ENCODE measurements around the gene POLDIP3.

Gene POLDIP3

DNA sequence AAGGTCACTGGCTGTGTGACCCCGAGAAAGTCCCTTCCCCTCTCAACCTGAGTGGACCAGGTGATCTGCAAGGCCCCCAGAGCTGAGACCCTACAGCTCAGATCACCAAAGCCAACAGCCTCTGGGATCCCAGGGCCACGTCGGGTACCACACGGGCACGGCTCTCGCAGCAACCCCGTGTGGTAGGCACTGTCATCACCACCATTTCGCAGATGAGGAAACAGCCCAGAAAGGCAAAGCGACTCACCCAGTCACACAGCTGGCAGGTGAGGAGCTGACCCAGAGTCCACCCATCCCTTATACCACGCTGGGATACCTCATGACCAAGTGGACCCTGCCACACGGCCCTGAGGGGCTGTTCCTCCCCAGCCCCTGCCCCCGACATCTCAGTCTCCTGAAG is 22.9 kb upstream of the POLDIP3 start:
- H3K9me2 ChIP-seq (replicated peaks; ENCODE audit: low read depth, low read length) = no peaks in the 10 kb centered on the region
- peaks cover 2% of the 10 kb centered on the region for H4K20me1 ChIP-seq (ENCODE audit: insufficient read depth, low read length, poor library complexity, severe bottlenecking)
- H3K27me3 ChIP-seq (ENCODE audit: insufficient read depth, low read length, poor library complexity, severe bottlenecking) = no peaks in the 10 kb centered on the region
- no peaks in the 10 kb centered on the region for H3K9me3 ChIP-seq (ENCODE audit: insufficient read depth, low read depth, low read length)
- TF ChIP-seq, protein P1, sequence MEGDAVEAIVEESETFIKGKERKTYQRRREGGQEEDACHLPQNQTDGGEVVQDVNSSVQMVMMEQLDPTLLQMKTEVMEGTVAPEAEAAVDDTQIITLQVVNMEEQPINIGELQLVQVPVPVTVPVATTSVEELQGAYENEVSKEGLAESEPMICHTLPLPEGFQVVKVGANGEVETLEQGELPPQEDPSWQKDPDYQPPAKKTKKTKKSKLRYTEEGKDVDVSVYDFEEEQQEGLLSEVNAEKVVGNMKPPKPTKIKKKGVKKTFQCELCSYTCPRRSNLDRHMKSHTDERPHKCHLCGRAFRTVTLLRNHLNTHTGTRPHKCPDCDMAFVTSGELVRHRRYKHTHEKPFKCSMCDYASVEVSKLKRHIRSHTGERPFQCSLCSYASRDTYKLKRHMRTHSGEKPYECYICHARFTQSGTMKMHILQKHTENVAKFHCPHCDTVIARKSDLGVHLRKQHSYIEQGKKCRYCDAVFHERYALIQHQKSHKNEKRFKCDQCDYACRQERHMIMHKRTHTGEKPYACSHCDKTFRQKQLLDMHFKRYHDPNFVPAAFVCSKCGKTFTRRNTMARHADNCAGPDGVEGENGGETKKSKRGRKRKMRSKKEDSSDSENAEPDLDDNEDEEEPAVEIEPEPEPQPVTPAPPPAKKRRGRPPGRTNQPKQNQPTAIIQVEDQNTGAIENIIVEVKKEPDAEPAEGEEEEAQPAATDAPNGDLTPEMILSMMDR (conservative IDR thresholded peaks at IDR 0.05; ENCODE audit: low read length) = no peak
- TF ChIP-seq EZH2phosphoT487 (IDR thresholded peaks at IDR 0.05; ENCODE audit: borderline replicate concordance) = no peak
- H3K9ac ChIP-seq (ENCODE audit: low read depth, low read length, poor library complexity, severe bottlenecking) = no peak overlapping the region
- H2AFZ ChIP-seq (ENCODE audit: low read length) = no peak overlapping the region
- no peaks in the 10 kb centered on the region for H3F3A ChIP-seq (ENCODE audit: low read depth)
- peaks cover 4% of the 10 kb centered on the region; the same call in 1 of the 2 replicates for H3K79me2 ChIP-seq (ENCODE audit: insufficient read depth, low read length)
- no peak overlapping the region for H3K4me2 ChIP-seq (ENCODE audit: low read depth, low read length, poor library complexity, severe bottlenecking)
- H3K4me1 ChIP-seq (ENCODE audit: insufficient read depth, low read length, poor library complexity, severe bottlenecking) = peaks cover 4% of the 10 kb centered on the region
- H3K4me3 ChIP-seq (ENCODE audit: low read length, poor library complexity, severe bottlenecking) = no peak overlapping the region
- H3K36me3 ChIP-seq (ENCODE audit: insufficient read depth, low read length) = peaks cover 25% of the 10 kb centered on the region; the same call in 1 of the 2 replicates

DNA sequence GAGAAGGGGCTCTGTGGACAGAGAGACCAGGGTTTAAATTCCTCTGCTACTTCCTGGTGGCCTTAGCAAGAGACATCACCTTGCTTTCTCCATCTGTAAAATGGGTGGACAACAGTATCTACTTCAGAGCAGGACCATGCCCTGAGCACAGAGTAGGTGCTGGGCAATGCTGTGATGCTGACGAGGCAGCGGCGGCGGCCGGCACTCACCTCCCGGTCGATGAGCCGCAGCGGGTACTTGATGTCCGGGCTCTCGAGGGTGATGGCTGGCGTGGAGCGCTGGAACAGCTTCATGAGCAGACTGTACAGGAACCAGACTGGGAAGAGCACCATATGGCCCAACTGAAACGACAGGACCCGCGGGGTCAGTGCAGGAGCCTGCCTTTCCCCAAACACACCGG is 21.8 kb upstream of the POLDIP3 start:
- Histone ChIP-seq H3K9me3 (ENCODE audit: insufficient read depth, low read depth, low read length) (no peaks in the 10 kb centered on the region), H3K79me2 (ENCODE audit: insufficient read depth, low read length) (no peaks in the 10 kb centered on the region; the same call in 1 of the 2 replicates)
- no peak for TF ChIP-seq EZH2phosphoT487 (IDR thresholded peaks at IDR 0.05; ENCODE audit: borderline replicate concordance)
- TF ChIP-seq, protein P1 (conservative IDR thresholded peaks at IDR 0.05; ENCODE audit: low read length) = no peak

DNA sequence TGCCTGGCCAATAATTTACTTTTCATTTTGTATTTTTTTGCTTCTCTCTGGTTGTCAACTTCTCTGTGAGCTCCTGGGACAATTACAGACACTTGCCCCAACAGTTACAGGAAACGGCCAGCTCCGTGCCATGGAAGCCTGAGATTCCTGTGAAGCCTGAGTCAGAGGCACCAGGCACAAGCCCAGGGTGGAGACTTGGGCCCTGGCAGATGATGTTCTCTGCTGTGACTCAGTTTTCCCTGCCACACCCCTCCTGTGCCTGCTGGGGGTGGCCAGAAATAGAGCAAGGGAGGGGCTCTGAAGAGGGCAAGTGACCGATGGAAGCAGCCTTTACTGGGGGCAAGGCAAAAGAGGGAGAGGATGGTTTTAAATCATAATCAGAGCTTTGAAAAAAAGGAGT is 20.8 kb upstream of the POLDIP3 start:
- H3K9me3 ChIP-seq (ENCODE audit: insufficient read depth, low read depth, low read length) = no peaks in the 10 kb centered on the region
- H3K9ac ChIP-seq (ENCODE audit: low read depth, low read length, poor library complexity, severe bottlenecking) = no peak overlapping the region
- H3K36me3 ChIP-seq (ENCODE audit: insufficient read depth, low read length) = peaks cover 41% of the 10 kb centered on the region; the same call in 1 of the 2 replicates
- no peak overlapping the region for H2AFZ ChIP-seq (ENCODE audit: low read length)
- H3K9me2 ChIP-seq (replicated peaks; ENCODE audit: low read depth, low read length) = no peaks in the 10 kb centered on the region
- H3K4me2 ChIP-seq (ENCODE audit: low read depth, low read length, poor library complexity, severe bottlenecking) = no peak overlapping the region
- no peak for TF ChIP-seq EZH2phosphoT487 (IDR thresholded peaks at IDR 0.05; ENCODE audit: borderline replicate concordance)
- TF ChIP-seq, protein P1 (conservative IDR thresholded peaks at IDR 0.05; ENCODE audit: low read length) = no peak
- no peaks in the 10 kb centered on the region; the same call in 1 of the 2 replicates for H3K79me2 ChIP-seq (ENCODE audit: insufficient read depth, low read length)
- H3K27me3 ChIP-seq (ENCODE audit: insufficient read depth, low read length, poor library complexity, severe bottlenecking) = no peaks in the 10 kb centered on the region
- peaks cover 2% of the 10 kb centered on the region for H4K20me1 ChIP-seq (ENCODE audit: insufficient read depth, low read length, poor library complexity, severe bottlenecking)
- H3K4me1 ChIP-seq (ENCODE audit: insufficient read depth, low read length, poor library complexity, severe bottlenecking) = peaks cover 4% of the 10 kb centered on the region
- H3K4me3 ChIP-seq (ENCODE audit: low read length, poor library complexity, severe bottlenecking) = no peak overlapping the region
- H3F3A ChIP-seq (ENCODE audit: low read depth) = no peaks in the 10 kb centered on the region

More for the DNA sequence above, 21.8 kb upstream of the POLDIP3 start:
- Histone ChIP-seq H3K9ac (ENCODE audit: low read depth, low read length, poor library complexity, severe bottlenecking) (no peak overlapping the region), H3K4me1 (ENCODE audit: insufficient read depth, low read length, poor library complexity, severe bottlenecking) (peaks cover 4% of the 10 kb centered on the region), H2AFZ (ENCODE audit: low read length) (no peak overlapping the region), H3F3A (ENCODE audit: low read depth) (no peaks in the 10 kb centered on the region), H3K36me3 (ENCODE audit: insufficient read depth, low read length) (peaks cover 31% of the 10 kb centered on the region; the same call in 1 of the 2 replicates), H3K9me2 (replicated peaks; ENCODE audit: low read depth, low read length) (no peaks in the 10 kb centered on the region), H3K4me3 (ENCODE audit: low read length, poor library complexity, severe bottlenecking) (no peak overlapping the region), H4K20me1 (ENCODE audit: insufficient read depth, low read length, poor library complexity, severe bottlenecking) (peaks cover 2% of the 10 kb centered on the region), H3K27me3 (ENCODE audit: insufficient read depth, low read length, poor library complexity, severe bottlenecking) (no peaks in the 10 kb centered on the region), H3K4me2 (ENCODE audit: low read depth, low read length, poor library complexity, severe bottlenecking) (no peak overlapping the region)

Data from Loucy (cell line).